Esophagus squamous epithelium (tissue), 4 donors: ENCODE measurements around the gene GCNT1.

Source experiments
- POLR2A ChIP-seq, 4 donors: fragments of 450-650 bp; IDR thresholded peaks; one replicate each; pipeline ENCODE4 v1.6.1; 2017; ENCODE audit warnings: antibody characterized with exemption in 4 of 4, mild to moderate bottlenecking in 4 of 4, moderate library complexity in 3 of 4
- TF ChIP-seq, protein P1 (sequence below), 6 experiments: fragments of 450-650 bp in 4 of 6; fragments of 200-600 bp in 2 of 6; sonication (generic) in 2 of 6; IDR thresholded peaks; one replicate each; pipeline ENCODE4 v1.5.1; 2016 to 2019; ENCODE audit warnings: antibody characterized with exemption in 6 of 6, mild to moderate bottlenecking in 4 of 6, moderate library complexity in 4 of 6

DNA sequence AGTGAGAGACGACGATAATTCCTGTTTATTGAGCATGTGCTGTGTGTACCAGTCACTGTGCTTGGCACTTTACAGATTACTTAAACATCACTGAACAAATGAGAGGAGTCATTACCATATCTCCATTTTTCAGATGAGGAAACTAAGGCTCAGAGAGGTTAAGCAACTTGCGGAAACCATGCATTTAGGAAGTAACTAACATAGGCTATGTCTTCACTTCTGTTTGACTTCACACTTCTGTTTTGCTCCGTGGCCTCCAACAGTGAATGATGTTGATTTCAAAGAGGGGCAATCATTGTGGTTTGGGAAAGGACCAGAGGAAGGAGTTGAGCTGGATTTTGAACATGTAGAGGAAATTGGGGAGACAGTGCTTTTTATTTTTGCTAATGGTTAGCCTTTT is 16.7 kb downstream of the GCNT1 start:
- no peak for TF ChIP-seq POLR2A (IDR thresholded peaks at IDR 0.05)
- TF ChIP-seq, protein P1, sequence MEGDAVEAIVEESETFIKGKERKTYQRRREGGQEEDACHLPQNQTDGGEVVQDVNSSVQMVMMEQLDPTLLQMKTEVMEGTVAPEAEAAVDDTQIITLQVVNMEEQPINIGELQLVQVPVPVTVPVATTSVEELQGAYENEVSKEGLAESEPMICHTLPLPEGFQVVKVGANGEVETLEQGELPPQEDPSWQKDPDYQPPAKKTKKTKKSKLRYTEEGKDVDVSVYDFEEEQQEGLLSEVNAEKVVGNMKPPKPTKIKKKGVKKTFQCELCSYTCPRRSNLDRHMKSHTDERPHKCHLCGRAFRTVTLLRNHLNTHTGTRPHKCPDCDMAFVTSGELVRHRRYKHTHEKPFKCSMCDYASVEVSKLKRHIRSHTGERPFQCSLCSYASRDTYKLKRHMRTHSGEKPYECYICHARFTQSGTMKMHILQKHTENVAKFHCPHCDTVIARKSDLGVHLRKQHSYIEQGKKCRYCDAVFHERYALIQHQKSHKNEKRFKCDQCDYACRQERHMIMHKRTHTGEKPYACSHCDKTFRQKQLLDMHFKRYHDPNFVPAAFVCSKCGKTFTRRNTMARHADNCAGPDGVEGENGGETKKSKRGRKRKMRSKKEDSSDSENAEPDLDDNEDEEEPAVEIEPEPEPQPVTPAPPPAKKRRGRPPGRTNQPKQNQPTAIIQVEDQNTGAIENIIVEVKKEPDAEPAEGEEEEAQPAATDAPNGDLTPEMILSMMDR (IDR thresholded peaks at IDR 0.05): no peak
